AG04450 (cell line): ENCODE data around the gene CCDC24. TPM values are rescaled to one million over a fixed set of nuclear protein-coding genes. Genes with fewer than 3 reads are reported as not detected.

Experiments
- CTCF ChIA-PET: fragments of 300-600, 350-600 bp; formaldehyde crosslinking; extraction: SDS; loops from one replicate; lab custom pipeline; 2022; ENCODE audit warnings: antibody characterized with exemption, inconsistent platforms; lab: Charles Lee
- POLR2A ChIA-PET: fragments of 350-600 bp; formaldehyde crosslinking; extraction: SDS; loops from one replicate; lab custom pipeline; 2021; ENCODE audit warnings: antibody characterized with exemption, inconsistent platforms; lab: Yijun Ruan, JAX
- DNase-seq: peaks from one replicate; pipeline ENCODE4 v3.0.0-alpha.2; 2011; ENCODE audit warnings: low read depth, low spot score
- H3K27ac ChIP-seq: one replicate; pipeline ENCODE4 v1.5.1; 2012; ENCODE audit warnings: low read depth, low read length, control low read depth
- H3K27me3 ChIP-seq: one replicate; pipeline ENCODE4 v1.6.0; 2012; ENCODE audit warnings: low read length; ENCODE audit not compliant: control insufficient read depth, insufficient read depth
- H3K4me3 ChIP-seq: 2 replicates; pipeline ENCODE4 v1.5.1; 2011; ENCODE audit warnings: mild to moderate bottlenecking, low read depth, low read length, control low read depth
- H3K9me3 ChIP-seq: 2 replicates; pipeline ENCODE4 v1.5.1; 2012; ENCODE audit warnings: low read length; ENCODE audit not compliant: control insufficient read depth, insufficient read depth
- polyA plus RNA-seq: library from polyadenylated mRNA; depleted of rRNA; stranded (reverse); fragments of >200 nt; gene quantifications from 2 replicates; pipeline ENCODE4 v1.2.3, GENCODE V29; 2011
- TF ChIP-seq, protein P1 (sequence below): IDR thresholded peaks from 2 replicates; pipeline ENCODE4 v1.5.1; 2011; ENCODE audit warnings: low read depth, low read length, control low read depth, inconsistent platforms

Gene CCDC24
- polyA plus RNA-seq, 1 experiment = 1.1 TPM

GRCh38 chr1:44036409-44037139, 45.2 kb downstream of the CCDC24 start:
- ChIA-PET POLR2A (interaction anchor here (0.8 to 1.2 kb wide), 2 partner anchors 12 to 56 kb away, joined by 3 read pairs; no protein-coding TSS in a partner anchor), CTCF (interaction anchor here (0.6 to 4.4 kb wide), 10 partner anchors 10 to 273 kb away, joined by 3 to 51 read pairs (median 5); no protein-coding TSS in a partner anchor)
- H3K9me3 ChIP-seq = no peaks in the 10 kb centered on the region
- H3K27me3 ChIP-seq = no peaks in the 10 kb centered on the region
- TF ChIP-seq, protein P1, sequence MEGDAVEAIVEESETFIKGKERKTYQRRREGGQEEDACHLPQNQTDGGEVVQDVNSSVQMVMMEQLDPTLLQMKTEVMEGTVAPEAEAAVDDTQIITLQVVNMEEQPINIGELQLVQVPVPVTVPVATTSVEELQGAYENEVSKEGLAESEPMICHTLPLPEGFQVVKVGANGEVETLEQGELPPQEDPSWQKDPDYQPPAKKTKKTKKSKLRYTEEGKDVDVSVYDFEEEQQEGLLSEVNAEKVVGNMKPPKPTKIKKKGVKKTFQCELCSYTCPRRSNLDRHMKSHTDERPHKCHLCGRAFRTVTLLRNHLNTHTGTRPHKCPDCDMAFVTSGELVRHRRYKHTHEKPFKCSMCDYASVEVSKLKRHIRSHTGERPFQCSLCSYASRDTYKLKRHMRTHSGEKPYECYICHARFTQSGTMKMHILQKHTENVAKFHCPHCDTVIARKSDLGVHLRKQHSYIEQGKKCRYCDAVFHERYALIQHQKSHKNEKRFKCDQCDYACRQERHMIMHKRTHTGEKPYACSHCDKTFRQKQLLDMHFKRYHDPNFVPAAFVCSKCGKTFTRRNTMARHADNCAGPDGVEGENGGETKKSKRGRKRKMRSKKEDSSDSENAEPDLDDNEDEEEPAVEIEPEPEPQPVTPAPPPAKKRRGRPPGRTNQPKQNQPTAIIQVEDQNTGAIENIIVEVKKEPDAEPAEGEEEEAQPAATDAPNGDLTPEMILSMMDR = peak; percentile 63
- H3K27ac ChIP-seq = peak overlapping the region; percentile 11
- DNase-seq = no peak
- no peak overlapping the region for H3K4me3 ChIP-seq

DNA sequence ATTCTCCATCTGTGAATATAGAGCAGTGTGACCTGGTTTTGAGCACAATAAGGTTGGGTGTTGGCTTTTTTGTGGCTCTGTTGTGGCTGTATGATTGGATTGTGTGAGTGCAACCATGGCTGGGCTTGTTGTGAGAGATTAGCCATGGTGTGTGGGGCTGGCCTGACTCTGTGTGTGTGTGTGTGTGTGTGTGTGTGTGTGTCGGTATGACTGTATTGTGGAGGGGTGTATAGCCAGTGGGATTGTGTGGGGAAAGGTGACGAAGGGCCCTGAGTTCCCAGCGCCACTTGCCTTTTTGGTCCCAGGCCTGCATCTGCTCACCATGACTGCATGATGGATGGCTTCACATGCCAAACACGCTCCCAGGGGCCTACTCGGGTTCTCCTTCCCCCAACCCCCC, 45.8 kb downstream of the CCDC24 start:
- TF ChIP-seq, protein P1 = no peak
- no peaks in the 10 kb centered on the region for H3K27me3 ChIP-seq
- ChIA-PET POLR2A (interaction anchor here (0.8 to 1.2 kb wide), 2 partner anchors 12 to 57 kb away, joined by 3 read pairs; no protein-coding TSS in a partner anchor), CTCF (interaction anchor here (1.0 to 4.4 kb wide), 8 partner anchors 9 to 273 kb away, joined by 3 to 51 read pairs (median 10); no protein-coding TSS in a partner anchor)
- no peak overlapping the region for H3K27ac ChIP-seq
- no peak for DNase-seq
- H3K4me3 ChIP-seq = no peak overlapping the region
- no peaks in the 10 kb centered on the region for H3K9me3 ChIP-seq

GRCh38 chr1:44038876-44039657, 47.7 kb downstream of the CCDC24 start:
- POLR2A ChIA-PET = interaction anchor here (0.5 kb wide), 1 partner anchor 19 kb away, joined by 10 read pairs; no protein-coding TSS in a partner anchor
- TF ChIP-seq, protein P1 = no peak
- Histone ChIP-seq H3K4me3 (no peak overlapping the region), H3K27me3 (no peaks in the 10 kb centered on the region), H3K27ac (no peak overlapping the region), H3K9me3 (no peaks in the 10 kb centered on the region)
- CTCF ChIA-PET = interaction anchor here (1.0 to 3.1 kb wide), 2 partner anchors 8 to 34 kb away, joined by 3 to 37 read pairs; no protein-coding TSS in a partner anchor
- no peak for DNase-seq

- Histone ChIP-seq H3K27ac (no peak overlapping the region), H3K4me3 (no peak overlapping the region), H3K9me3 (no peaks in the 10 kb centered on the region), H3K27me3 (no peaks in the 10 kb centered on the region)
- POLR2A ChIA-PET = interaction anchor here (1.7 kb wide), 1 partner anchor 9 kb away, joined by 4 read pairs; the partner anchor contains the start of gene SLC6A9
- no peak for DNase-seq
- TF ChIP-seq, protein P1 = no peak
- CTCF ChIA-PET = interaction anchor here (1.2 to 3.1 kb wide), 2 partner anchors 8 to 35 kb away, joined by 3 to 37 read pairs; no protein-coding TSS in a partner anchor
Measured at GRCh38 chr1:44040418-44040817, 49.0 kb downstream of the CCDC24 start.
